Stimulated activated CD8-positive, alpha-beta memory T cell treated with anti-CD3 and anti-CD28 coated beads, Interleukin-12 subunit alpha, Interleukin-12 subunit beta, amount 100 ng/mL, for 4 hours (primary cell): ENCODE measurements around the gene PLA2G2D.

Source experiments
- DNase-seq: peaks from one replicate; pipeline ENCODE4 v3.0.0-alpha.2; 2020; ENCODE audit warnings: low read depth

Gene PLA2G2D

DNA sequence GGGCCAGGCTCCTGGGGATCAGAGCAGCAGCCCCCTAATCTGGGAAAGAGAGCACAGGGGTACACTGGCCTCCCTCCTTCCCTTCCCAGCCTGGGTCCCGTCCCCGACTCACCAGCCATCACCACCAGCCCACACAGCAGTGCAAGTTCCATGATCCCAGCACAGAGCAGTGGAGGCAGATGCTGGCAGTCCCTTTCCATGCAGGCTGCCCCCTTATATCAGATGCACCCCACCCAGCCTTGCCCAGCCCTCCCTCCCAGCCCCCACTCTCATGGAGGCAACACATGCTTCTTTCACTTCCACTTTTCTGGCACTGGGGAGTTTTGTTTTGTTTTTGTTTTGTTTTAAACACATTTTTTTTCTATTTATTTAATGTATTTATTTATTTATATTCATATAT lies at the start of gene PLA2G2D:
Gene PLA2G2D, minus strand, starts transcription at position 190 of the 400 bp plus-strand sequence. Its CDS starts 38 bp downstream, at position 152.
- no peak for DNase-seq

DNA sequence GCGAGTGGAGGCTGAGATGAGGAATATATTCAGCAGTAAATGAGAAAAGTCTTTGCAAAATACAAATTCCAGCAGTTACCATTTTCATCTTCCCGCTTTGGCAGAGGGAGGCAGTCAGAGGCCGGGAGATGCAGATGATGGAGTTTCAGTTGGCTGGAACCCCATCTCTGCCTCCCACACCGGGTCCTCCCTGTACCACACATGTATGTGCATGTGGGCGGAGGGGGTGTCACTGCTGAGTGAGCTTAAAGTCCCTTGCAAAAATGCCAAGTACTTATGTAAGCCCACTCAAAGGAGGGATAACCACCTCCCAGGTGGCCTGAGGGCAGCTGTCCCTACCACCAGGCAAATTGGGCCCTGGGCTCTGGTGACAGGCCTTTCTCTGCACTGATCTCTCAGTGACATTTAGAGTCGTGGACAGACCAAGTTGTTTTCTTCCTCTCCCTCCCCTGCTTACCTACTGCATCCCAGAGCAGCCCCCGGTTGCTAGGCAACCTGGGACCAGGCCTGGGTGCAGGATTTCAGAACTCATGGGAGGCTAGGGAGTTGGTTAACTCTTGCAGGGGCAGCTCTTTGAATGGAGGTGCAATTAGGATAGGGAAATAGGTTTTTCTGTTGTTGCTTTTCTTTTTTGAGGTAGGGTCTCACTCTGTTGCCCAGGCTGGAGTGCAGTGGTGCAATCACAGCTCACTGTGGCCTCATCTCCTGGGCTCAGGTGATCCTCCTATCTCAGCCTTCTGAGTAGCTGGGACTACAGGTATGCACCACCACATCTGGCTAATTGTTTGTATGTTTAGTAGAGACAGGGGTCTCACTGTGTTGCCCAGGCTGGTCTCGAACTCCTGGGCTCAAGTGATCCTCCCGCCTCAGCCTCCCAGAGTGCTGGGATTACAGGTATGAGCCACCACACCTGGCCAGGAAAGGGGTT lies 49.5 kb upstream of the PLA2G2D start:
- DNase-seq, result no peak

GRCh38 chr1:20167126-20167525 lies 47.8 kb upstream of the PLA2G2D start:
- no peak for DNase-seq

- no peak for DNase-seq
These were observed 46.7 kb upstream of the PLA2G2D start for GRCh38 chr1:20166051-20166450.

- no peak for DNase-seq
These were observed 46.2 kb upstream of the PLA2G2D start for GRCh38 chr1:20165522-20165951.

DNA sequence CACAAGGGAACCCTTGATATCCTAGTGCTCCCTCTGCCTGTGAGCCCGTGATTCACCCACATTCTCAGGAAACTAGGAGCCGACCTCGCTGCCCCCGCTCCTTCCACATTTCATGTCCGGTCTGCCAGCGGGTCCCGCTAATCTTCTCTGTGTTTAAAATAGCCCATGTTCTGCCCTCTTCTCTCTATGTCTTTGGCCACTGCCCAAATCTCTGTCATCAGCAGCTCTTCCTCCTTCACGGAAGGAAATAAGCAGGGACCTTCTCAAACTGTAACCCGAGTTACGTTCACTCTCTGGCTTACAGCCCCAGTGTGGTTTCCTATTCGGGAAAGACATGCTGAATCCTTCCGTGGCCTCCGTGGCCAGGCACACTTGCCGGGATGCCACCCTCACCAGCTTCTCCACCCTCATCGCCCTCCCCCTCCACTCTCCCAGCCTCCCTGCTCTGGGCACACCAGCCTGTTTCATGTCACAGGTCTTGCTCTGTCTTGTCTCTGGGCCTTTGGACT lies 45.4 kb upstream of the PLA2G2D start:
- DNase-seq, result no peak

- DNase-seq, result no peak
These were observed 40.7 kb upstream of the PLA2G2D start for GRCh38 chr1:20160034-20160433.

DNA sequence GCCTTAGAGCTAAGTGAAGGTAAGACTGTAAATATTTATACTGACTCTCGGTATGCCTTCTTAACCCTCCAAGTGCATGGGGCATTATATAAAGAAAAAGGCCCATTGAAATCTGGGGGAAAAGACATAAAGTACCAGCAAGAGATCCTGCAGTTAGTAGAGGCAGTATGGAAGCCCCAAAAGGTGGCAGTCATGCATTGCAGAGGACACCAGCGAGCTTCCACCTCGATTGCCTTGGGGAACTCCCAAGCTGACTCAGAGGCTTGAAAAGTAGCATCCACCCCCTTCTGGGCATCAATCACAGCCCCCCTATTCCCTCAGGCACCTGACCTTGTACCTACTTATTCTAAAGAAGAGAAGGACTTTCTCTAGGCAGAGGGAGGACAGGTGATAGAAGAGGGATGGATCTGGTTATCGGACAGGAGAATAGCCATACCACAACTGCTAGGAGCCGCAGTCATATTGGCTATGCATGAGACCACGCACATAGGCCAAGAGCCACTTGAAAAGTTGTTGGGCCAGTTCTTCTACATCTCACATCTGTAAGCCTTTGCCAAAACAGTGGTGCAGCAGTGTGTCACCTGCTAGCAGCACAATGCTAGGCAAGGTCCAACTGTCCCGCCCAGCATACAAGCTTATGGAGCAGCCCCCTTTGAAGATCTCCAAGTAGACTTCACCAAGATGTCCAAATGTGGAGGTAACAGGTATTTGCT lies 39.2 kb upstream of the PLA2G2D start:
- DNase-seq, result no peak

DNA sequence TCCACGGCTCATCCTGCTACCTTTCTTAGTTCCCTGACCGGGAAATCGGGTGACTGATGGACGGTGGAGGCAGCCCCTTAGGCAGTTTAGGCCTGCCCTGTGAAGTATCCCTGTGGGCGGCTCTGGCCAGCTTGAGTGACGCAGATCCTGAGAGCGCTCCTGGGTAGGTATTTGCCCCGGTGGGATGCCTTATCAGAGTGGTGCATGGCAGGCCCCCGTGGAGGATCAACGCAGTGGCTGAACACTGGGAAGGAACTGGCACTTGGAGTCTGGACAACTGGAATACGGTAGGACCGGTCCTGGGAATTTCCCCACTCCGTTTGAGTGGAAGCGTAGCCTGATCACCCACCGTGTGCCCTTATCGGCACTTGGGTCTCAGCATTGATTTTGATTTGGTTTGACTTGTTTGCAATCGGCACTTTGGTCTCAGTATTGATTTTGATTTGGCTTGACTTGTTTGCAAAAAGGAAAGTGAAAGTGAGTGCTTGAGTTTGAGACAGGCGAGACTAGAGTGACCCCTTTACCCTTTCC lies 35.0 kb upstream of the PLA2G2D start:
- no peak for DNase-seq

- no peak for DNase-seq
These were observed 33.7 kb upstream of the PLA2G2D start for GRCh38 chr1:20153000-20153418.

DNA sequence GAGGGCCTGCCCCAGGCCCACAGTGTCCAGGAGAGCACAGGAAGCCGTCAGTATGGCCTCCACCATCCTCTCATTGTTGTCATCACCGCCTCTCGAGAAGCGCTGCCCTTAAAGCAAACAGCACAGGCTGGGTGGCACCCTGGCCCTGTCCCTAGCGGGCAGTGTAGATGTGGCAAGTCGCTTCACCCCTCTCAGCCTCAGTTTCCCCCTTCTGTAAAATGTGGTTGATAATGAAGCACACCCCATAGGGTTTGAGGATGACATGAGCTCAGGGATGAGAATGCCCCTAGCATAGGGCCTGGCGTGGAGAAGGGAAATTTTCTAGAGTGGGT lies 33.2 kb upstream of the PLA2G2D start:
- no peak for DNase-seq

DNA sequence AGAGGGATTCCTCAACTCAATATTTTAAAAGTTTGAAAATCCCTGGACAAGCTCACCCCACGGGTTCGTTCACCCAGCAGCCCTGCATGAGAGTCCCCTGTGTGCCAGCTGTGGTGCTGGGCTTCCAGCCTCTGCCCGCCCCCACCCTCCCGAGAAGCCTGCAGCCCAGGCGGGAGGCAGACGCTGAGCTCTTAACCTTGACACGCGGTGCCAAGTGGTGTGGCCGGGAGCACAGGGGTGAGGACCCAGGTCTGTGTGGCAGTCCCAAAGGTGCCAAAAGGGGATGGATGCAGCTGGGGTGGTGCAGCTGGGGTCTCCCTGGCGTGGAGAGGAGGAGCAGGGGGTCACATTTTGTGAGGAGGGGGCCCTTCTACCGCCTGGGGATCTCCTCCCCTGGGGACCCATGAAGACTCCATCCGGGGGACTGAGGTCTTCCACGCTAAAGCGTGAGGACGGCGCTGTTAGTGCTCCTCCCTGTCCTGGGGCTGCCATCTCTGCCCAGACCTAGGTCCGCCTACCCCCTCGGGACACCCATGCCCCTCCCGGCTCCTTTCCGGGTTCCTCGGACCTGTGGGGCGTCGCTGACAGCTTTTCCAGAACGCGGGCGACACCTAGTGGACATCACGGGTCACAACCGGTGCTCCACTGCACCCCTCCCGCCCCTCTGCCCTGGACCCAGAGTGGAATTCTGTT lies 32.7 kb upstream of the PLA2G2D start:
- peak; percentile 60 for DNase-seq

DNA sequence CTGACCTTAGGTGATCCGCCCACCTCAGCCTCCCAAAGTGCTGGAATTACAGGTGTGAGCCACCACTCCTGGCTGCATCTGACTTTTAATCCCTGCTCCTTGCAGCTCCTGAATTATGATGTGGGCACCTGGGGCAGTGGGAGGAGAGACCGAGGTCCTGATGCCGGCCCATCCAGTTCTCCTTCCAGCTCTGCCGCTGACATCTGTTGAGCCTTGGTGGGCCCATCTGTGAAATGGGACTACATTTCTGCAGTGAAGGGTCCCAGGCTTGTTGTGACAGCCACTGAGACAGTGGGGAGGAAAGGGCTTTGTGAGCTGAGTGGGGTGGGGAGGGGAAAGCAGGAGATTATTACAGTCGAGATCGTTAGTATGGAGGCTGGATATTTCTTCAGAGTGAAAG lies 31.6 kb upstream of the PLA2G2D start:
- no peak for DNase-seq

GRCh38 chr1:20150326-20150705 lies 31.0 kb upstream of the PLA2G2D start:
- DNase-seq, result no peak

DNA sequence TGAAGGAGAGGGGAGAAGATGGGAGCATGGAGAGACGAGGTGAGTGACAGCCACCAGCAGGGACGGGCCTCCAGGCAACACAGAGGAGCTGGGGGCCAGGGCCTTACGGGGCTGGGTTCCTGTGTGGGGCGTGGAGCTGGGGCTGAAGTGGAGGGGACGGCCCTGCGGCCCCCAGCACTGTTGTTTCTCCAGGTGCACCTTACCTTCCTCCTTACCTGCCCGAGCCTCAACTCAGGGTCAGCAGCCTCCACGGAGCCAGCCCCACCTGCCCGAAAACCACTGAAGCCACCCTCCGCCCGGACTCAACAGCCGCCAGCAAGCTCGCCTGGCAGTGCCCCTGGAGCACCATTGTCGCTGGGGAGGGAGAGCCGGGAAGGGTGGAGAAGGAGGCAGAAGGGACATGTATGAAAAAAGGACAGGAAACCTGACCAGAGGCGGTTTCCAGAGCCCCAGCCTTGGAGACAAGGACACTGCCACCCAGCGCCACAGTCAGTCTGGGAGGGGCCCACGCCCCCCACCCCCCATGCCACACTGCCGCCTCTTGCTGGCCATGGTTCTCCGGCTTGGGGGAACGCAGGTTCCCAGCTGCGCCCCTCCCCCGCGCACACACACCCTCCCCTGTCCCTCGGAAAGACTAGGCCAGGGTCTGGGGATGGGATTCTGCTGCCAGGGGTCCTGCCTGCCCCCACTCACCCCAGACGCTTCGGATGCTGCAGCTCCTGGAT lies 30.4 kb upstream of the PLA2G2D start:
- DNase-seq, result no peak

- DNase-seq, result no peak
These were observed 29.5 kb upstream of the PLA2G2D start for GRCh38 chr1:20148571-20149500.

GRCh38 chr1:20147846-20148570 lies 28.7 kb upstream of the PLA2G2D start:
- no peak for DNase-seq

- DNase-seq, result no peak
These were observed 24.6 kb upstream of the PLA2G2D start for GRCh38 chr1:20143734-20144565.

DNA sequence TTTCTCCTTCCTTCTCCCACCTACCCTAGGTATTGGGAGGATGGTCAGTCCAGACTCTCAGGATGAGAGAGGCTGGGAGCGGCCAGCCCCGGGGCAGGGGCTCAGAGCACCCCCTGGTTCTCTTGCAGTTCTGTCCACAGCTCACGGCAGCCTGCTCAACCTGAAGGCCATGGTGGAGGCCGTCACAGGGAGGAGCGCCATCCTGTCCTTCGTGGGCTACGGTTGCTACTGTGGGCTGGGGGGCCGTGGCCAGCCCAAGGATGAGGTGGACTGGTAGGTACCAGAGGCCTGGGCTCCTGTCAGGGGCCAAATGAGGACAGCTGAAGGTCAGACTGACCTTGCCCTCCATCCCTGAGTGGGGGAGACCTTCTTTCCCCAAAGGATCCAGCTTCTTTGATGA lies 24.0 kb upstream of the PLA2G2D start:
- DNase-seq, result no peak
